Measurements from ENCODE around the gene CMPK2. TPM values are rescaled to one million over a fixed set of nuclear protein-coding genes. Genes with fewer than 3 reads are reported as not detected.

The CMPK2 gene
- total and polyA plus RNA-seq, 9 of the 15 experiments (the other 6 are each of a cell fraction or from before 2014, with no cell fraction given) = 2.6 to 10.5 (median 5.0) TPM

GRCh38 chr2:6846967-6847681 is 18.6 kb downstream of the CMPK2 start (continued):
- TF ChIP-seq, protein P1, sequence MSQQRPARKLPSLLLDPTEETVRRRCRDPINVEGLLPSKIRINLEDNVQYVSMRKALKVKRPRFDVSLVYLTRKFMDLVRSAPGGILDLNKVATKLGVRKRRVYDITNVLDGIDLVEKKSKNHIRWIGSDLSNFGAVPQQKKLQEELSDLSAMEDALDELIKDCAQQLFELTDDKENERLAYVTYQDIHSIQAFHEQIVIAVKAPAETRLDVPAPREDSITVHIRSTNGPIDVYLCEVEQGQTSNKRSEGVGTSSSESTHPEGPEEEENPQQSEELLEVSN (IDR thresholded peaks at IDR 0.05; ENCODE audit: borderline replicate concordance in 1 of 2, extremely low read depth in 1 of 2, insufficient read depth in 1 of 2, insufficient read length in 1 of 2, low read depth in 1 of 2, low read length in 1 of 2, poor library complexity in 1 of 2, severe bottlenecking in 1 of 2) = no peak
- TF ChIP-seq ZKSCAN8 (CRISPR knock-in tag; IDR thresholded peaks at IDR 0.05) (peak; percentile 82; the same call in 1 of the 2 replicates), LEF1 (IDR thresholded peaks at IDR 0.05) (peak; percentile 90), CBFA2T3 (IDR thresholded peaks at IDR 0.05) (peak; percentile 100), EHMT2 (IDR thresholded peaks at IDR 0.05) (no peak), CCNT2 (IDR thresholded peaks at IDR 0.05; ENCODE audit: borderline replicate concordance, extremely low read depth, insufficient read length, low read depth, low read length) (peak; percentile 98), TEAD4 (IDR thresholded peaks at IDR 0.05; ENCODE audit: low read length) (peak; percentile 100), TEAD4 (CRISPR knock-in tag; IDR thresholded peaks at IDR 0.05; ENCODE audit: borderline replicate concordance) (no peak), NBN (IDR thresholded peaks at IDR 0.05; ENCODE audit: low read depth) (peak; percentile 90), TCF15 (CRISPR knock-in tag; IDR thresholded peaks at IDR 0.05) (peak; percentile 78; the same call in 1 of the 2 replicates), ZBTB7A (IDR thresholded peaks at IDR 0.05; ENCODE audit: borderline replicate concordance, control insufficient read depth, low read depth, low read length) (peak; percentile 94), FOXJ3 (CRISPR knock-in tag; IDR thresholded peaks at IDR 0.05) (no peak), THRB (CRISPR knock-in tag; conservative IDR thresholded peaks at IDR 0.05) (peak; percentile 76; the same call in 1 of the 2 replicates), ZNF212 (CRISPR knock-in tag; IDR thresholded peaks at IDR 0.05) (peak; percentile 86; the same call in 1 of the 2 replicates), SMAD1 (IDR thresholded peaks at IDR 0.05; ENCODE audit: low read depth, low read length, partially characterized antibody) (peak; percentile 94), ZNF274 (IDR thresholded peaks at IDR 0.05; ENCODE audit: borderline replicate concordance, low read depth, low read length) (peak; percentile 86), RCOR1 (IDR thresholded peaks at IDR 0.05; ENCODE audit: borderline replicate concordance in 1 of 2, low read depth in 2 of 2, low read length in 2 of 2) (peak; percentile 87 to 97; a peak in 3 of 4 replicates), ETV1 (tag; conservative IDR thresholded peaks at IDR 0.05; ENCODE audit: low read depth) (peak; percentile 44), ESRRA (IDR thresholded peaks at IDR 0.05; ENCODE audit: borderline replicate concordance, low read depth) (no peak)
- TF ChIP-seq, protein P2, sequence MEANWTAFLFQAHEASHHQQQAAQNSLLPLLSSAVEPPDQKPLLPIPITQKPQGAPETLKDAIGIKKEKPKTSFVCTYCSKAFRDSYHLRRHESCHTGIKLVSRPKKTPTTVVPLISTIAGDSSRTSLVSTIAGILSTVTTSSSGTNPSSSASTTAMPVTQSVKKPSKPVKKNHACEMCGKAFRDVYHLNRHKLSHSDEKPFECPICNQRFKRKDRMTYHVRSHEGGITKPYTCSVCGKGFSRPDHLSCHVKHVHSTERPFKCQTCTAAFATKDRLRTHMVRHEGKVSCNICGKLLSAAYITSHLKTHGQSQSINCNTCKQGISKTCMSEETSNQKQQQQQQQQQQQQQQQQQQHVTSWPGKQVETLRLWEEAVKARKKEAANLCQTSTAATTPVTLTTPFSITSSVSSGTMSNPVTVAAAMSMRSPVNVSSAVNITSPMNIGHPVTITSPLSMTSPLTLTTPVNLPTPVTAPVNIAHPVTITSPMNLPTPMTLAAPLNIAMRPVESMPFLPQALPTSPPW (CRISPR knock-in tag; IDR thresholded peaks at IDR 0.05) = peak; percentile 65
- TF ChIP-seq, protein P3, sequence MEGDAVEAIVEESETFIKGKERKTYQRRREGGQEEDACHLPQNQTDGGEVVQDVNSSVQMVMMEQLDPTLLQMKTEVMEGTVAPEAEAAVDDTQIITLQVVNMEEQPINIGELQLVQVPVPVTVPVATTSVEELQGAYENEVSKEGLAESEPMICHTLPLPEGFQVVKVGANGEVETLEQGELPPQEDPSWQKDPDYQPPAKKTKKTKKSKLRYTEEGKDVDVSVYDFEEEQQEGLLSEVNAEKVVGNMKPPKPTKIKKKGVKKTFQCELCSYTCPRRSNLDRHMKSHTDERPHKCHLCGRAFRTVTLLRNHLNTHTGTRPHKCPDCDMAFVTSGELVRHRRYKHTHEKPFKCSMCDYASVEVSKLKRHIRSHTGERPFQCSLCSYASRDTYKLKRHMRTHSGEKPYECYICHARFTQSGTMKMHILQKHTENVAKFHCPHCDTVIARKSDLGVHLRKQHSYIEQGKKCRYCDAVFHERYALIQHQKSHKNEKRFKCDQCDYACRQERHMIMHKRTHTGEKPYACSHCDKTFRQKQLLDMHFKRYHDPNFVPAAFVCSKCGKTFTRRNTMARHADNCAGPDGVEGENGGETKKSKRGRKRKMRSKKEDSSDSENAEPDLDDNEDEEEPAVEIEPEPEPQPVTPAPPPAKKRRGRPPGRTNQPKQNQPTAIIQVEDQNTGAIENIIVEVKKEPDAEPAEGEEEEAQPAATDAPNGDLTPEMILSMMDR (IDR thresholded peaks at IDR 0.05 in 2 of 3, conservative IDR thresholded peaks at IDR 0.05 in 1 of 3; ENCODE audit: insufficient read depth in 2 of 3, low read depth in 1 of 3, low read length in 3 of 3) = 0 out of 6 replicates have a peak, but pooled peaks of 2 of the 3 experiments have one; percentile 2 to 9

All from K562 (cell line).